Measurements from ENCODE around the gene PDIA2.

The PDIA2 gene

DNA sequence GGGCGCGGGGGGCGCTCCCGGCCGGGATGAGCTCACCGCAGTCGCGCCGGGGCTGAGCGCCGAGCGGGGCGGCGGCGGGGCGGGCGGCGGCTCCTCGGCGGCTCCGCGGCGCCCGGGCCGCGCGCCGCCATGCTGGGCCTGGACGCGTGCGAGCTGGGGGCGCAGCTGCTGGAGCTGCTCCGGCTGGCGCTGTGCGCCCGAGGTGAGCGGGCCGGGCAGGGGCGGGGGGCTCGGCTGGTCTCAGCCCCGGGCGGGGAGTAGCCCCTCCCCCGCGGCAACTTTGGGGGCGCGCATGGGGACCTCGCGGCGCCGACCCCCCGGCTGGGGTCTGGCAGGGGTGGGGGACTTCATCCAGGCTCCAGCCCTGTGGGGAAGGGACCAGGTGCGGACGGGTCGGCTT lies 2.4 kb upstream of the PDIA2 start, which contains the start of gene ARHGDIG:
Gene ARHGDIG, plus strand, starts transcription at position 40 of the 400 bp plus-strand sequence. Its CDS starts 90 bp downstream, at position 130.
- no peak for DNase-seq (ENCODE audit: low read depth)

DNA sequence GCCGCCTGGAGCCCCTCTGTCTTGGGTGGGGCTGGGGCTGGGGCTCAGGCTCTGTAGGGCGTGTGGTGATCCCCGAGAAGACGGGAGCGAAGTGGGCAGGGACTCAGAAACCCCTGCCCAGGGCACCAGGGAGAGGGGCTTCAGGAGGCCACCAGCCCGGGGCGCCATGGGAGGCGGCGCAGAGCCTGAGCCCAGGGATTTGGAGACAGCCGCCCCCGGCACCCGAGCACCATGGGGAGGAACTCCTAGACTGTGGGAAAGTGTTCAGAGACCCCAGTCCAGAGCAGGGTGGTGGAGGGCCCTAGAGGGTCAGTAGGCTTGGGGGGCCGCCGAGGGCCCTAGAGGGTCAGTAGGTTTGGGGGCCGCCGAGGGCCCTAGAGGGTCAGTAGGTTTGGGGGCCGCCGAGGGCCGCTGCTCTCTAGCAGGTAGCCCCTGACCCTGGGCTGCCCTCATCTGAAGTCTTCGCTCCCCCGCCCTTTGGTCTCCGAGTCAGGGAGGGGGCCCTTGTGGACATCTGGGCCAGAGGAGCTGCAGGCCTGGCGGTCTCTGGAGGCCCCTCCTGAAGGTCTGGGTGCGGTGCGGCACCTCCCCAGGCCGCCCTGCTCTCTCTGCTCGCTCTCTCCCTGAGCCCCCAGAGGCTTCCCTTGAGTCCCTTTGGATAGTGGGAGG lies 1.8 kb upstream of the PDIA2 start:
- DNase-seq (ENCODE audit: low read depth): no peak

DNA sequence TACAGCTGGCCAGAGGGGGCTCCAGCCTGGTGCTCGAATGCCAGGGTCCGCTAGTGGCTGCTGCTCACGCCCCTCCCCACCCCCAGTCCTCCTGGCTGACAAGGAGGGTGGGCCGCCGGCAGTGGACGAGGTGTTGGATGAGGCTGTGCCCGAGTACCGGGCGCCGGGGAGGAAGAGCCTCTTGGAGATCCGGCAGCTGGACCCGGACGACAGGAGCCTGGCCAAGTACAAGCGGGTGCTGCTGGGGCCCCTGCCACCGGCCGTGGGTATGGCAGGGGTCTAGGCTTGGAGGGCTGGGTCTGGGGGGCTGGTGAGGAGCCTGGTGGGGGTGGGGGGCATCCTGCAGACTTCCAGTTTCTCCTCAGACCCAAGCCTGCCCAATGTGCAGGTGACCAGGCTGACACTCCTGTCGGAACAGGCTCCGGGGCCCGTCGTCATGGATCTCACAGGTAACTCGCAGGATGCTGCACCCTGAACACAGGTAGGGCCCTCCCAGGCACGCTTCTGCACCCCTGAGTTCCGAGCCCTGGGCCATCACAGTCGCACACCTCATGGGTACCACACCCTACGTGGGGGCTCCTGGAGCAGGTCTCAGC lies 1.2 kb upstream of the PDIA2 start:
- no peak for DNase-seq (ENCODE audit: low read depth)

DNA sequence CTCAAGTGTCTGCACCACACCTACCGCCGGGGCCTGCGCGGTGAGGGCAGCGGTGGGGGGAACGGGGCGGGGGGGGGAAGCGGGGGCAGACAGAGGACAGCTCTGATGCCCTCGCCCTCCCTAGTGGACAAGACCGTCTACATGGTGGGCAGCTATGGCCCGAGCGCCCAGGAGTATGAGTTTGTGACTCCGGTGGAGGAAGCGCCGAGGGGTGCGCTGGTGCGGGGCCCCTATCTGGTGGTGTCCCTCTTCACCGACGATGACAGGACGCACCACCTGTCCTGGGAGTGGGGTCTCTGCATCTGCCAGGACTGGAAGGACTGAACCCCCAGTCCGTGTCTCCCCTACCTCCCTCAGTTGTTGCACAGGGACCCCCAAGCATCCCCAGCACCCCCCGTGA lies 473 bp upstream of the PDIA2 start:
- DNase-seq (ENCODE audit: low read depth): no peak

DNA sequence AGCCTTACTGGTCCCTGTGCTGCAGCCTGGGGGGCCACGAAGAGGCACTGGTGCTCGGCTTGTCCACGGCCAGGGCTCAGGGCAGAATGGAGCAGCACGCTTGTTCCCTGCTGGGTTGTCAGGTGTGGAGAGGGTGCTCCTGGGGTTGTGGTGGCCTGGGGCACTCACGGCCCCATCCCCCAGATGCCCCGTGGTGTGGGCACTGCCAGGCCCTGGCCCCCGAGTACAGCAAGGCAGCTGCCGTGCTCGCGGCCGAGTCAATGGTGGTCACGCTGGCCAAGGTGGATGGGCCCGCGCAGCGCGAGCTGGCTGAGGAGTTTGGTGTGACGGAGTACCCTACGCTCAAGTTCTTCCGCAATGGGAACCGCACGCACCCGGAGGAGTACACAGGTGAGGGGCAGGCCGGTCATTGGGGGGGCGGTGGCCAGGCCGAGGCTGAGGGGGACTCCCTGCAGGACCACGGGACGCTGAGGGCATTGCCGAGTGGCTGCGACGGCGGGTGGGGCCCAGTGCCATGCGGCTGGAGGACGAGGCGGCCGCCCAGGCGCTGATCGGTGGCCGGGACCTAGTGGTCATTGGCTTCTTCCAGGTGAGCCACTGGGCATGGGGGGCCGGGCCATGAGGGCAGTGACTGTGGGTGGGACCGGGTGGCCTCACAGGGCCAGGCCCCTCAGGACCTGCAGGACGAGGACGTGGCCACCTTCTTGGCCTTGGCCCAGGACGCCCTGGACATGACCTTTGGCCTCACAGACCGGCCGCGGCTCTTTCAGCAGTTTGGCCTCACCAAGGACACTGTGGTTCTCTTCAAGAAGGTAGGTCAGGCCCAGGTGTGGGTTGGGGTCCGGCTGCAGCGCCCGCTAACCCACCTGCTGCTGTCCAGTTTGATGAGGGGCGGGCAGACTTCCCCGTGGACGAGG lies 1.5 kb downstream of the PDIA2 start:
- DNase-seq (ENCODE audit: low read depth): no peak

DNA sequence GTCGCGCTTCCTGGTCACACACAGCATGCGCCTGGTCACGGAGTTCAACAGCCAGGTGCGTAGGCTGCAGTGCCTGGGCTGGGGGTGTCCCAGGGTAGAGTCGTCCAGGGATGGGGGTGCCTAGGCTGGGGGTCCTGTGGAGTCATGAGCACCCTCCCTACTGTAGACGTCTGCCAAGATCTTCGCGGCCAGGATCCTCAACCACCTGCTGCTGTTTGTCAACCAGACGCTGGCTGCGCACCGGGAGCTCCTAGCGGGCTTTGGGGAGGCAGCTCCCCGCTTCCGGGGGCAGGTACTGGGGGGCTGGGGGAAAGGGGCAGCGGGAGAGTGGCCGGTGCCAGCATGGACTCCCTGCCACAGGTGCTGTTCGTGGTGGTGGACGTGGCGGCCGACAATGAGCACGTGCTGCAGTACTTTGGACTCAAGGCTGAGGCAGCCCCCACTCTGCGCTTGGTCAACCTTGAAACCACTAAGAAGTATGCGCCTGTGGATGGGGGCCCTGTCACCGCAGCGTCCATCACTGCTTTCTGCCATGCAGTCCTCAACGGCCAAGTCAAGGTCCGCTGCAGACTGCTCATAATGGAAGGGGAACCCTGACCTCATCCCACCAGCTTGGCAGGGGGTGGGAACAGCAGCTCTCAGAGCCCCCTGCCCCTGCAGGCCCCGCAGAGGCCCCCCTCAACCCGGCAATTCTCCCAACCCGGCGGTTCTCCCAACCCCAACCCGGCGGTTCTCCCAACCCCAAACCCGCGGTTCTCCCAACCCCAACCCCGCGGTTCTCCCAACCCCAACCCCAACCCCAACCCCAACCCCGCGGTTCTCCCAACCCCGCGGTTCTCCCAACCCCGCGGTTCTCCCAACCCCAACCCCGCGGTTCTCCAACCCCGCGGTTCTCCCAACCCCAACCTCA lies 2.4 kb downstream of the PDIA2 start:
- DNase-seq (ENCODE audit: low read depth): no peak

DNA sequence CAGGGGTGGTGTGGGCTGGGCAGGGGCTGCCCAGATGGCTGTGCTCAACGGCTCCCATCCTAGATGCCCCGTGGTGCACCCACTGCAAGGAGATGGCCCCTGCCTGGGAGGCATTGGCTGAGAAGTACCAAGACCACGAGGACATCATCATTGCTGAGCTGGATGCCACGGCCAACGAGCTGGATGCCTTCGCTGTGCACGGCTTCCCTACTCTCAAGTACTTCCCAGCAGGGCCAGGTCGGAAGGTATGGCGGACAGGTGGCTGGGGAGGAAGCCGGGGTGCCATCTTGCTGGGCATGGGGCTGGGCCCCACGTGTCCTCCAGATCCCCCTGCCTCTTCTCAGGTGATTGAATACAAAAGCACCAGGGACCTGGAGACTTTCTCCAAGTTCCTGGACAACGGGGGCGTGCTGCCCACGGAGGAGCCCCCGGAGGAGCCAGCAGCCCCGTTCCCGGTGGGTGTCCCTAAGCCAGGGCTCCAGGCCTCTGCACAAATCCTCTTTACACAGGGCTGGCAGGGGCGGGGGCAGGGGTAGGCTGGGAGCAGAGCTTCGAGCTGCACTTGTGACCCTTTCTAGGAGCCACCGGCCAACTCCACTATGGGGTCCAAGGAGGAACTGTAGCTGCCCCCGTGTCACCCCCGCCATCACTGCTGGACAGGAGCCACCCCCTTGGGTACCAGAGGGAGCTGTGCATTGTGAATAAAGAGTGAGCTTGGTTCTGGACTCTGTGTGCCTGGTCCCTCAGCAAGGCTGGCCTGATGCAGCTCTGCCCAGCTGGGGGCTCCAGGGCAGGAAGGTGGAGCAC lies 3.7 kb downstream of the PDIA2 start:
- no peak for DNase-seq (ENCODE audit: low read depth)

DNA sequence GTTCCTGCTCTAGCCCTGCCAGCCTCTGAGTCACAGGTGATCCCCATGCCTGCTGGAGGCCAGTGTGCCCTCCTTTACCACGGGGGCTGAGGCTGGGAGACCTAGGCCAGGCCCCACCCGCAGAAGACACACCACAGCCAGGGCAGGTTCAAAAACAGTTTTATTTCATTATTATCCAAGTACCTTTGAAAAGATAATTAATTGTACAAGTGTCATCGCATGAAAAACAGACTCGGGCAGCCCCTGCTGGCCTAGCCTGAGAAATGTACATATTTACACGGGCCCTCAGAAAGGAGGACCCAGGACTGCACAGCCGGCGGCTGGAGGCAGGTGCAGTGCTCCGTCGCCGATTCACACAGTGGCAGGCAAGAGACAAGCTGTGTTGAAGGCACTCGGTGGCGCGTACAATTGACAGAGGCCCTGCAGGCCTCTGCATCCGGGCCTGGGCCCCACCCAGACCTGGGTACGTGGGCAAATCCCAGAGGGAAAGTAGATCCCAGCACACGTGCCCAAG lies 4.4 kb downstream of the PDIA2 start:
- no peak for DNase-seq (ENCODE audit: low read depth)

DNA sequence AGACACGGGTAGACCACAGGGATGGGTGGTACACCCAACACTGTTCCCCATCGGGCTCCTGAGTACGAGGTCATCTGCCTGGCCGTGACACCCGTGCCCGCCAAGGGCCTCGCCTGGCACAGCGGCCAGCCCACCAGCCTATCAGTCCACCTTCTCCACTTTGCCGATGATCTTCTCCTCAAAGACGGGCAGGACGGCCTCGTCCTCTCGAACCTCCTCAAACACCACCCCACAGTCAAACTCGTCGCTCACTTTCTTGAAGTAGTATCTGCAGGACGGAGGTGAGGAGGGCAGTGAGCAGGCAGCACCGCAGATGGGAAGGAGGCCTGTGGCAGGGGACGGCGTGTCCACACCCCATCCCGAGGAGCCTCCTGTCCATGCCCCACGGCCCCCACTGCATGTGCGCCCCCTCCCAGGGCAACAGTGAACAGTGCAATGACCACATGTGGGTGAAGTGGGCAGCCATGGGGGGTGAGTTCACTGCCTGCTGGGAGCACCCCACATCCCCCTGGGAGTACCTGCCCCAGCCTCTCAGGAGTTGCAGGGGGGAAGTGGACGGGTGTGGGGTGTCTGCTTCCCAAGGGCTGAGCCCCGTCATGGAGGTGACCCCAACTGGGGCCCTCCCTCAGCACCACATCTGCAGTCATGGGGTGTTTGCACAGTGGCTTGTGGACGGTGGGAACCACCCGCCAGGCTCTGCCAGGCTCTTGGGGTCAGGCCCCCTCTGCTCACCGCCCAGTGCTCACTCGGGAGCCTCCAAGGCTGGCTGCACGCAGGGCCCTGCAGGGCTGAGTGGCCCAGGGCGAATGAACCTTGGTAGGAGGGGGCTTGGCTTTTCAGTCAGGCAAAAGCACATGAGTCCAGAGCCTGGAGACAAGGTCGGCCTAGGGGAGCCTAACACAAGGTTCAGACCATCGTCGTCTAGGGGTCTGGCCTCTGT lies 5.3 kb downstream of the PDIA2 start:
- no peak for DNase-seq (ENCODE audit: low read depth)

DNA sequence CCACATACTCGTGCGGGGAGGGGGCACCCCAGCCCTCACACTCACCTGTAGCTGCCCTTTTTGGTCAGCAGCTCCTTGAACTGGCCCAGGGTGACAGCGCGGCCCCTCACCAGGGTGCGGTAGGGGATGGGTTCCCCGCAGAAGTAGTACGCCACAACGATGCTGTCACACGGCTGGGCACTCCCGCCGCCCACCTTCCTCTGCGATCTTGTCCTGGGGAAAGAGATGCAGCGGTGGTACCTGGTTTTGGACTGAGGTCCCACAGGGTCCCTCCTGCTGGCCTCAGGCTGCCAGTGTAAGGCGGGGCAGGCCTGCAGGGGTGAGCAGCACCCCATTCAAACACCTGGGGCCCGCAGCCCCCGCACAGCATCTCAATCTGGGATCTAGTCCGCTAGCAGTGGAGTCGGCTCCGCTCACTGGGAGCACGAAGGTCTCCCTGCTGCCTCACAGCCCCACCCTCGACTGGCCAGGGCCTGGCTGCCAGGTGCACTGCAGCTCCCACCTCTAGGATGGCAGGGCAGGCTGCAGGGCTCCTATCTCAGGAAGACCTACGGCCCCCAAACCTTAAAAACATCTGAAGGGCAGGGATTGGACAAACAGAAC lies 6.5 kb downstream of the PDIA2 start:
- DNase-seq (ENCODE audit: low read depth): no peak

DNA sequence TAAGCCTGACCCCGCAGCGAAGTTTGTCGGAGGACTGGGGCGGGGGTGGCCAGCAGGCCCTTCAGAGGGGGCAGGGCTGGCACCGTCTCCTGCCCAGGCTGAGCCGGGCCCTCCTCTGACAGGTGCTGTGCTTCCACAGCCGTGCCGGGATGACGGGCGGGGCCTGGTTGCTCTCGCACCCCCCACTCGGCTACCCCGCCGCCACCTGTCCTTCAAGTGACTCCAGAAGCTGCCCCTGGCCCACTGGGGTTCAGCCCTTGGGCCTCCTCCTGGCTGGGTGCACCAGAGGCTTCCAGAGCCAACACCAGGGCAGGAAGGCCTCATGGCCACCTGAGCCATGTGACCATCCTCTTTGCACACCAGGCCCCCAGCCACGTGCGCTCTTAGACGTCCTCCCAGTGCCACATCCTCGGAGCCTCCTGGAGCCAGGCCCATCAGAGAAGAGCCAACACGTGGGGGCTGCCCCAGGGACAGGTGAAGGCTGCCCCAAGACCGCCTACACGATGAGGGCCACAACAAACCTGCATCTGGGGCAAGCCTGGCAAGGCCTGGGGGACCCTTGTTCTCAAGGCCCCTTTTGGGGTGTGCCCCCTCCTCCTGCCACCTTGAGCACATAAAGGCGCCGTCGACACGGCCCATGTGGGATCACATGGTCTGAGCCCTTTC lies 7.2 kb downstream of the PDIA2 start:
- DNase-seq (ENCODE audit: low read depth): no peak

DNA sequence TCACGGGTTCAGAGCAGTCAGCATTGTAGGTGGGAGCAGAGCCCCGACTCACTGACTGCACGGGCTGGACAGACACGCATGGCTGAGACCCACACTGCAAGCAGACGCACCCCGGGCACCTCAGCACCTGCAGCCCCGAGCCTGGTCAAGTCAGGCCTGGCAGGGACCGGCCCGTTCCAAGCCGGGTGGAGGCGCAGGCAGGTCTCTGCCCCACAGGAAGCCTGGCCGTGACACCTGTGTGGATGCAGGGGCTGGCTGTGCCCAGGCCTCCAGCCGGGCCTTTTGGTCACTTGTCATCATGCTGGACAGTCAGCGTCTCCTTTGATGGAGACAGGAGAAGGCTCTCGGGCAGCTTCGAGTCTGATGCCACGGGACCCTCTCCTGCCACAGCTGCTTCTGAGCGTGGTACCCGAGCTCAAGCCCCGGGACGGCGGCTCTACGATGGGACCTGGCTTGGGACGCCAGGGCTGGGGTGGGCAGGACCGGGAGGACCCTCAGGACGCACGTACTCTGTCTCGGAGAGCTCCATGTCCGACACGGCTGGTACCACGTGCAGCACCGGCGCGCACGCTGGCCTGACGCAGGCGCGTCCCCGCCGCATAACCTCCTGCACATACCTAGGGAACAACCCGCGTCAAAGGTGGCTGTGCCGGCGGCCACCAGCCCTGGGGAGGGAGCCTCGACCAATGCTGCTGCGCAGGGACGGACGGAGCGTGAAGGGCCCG lies 7.9 kb downstream of the PDIA2 start:
- DNase-seq (ENCODE audit: low read depth): no peak

DNA sequence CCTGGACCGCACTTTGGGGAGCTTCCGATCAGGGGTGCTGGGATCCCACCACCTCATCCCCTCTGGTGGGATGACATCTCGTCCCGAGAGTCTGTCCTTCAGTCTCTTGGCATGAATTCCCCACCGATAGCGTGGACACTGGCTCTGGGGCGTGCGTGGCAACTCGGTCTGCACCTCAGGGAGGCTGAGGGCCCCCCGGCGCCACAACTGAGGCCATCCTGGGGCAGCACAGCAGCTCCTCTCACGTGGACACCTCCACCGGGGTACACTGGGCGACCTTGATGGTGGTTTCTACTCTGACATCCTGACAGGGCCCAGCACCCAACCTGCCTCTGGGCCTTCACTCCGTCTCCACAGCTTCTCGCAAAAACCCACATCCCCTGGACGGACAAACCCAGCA lies 8.6 kb downstream of the PDIA2 start:
- DNase-seq (ENCODE audit: low read depth): no peak

DNA sequence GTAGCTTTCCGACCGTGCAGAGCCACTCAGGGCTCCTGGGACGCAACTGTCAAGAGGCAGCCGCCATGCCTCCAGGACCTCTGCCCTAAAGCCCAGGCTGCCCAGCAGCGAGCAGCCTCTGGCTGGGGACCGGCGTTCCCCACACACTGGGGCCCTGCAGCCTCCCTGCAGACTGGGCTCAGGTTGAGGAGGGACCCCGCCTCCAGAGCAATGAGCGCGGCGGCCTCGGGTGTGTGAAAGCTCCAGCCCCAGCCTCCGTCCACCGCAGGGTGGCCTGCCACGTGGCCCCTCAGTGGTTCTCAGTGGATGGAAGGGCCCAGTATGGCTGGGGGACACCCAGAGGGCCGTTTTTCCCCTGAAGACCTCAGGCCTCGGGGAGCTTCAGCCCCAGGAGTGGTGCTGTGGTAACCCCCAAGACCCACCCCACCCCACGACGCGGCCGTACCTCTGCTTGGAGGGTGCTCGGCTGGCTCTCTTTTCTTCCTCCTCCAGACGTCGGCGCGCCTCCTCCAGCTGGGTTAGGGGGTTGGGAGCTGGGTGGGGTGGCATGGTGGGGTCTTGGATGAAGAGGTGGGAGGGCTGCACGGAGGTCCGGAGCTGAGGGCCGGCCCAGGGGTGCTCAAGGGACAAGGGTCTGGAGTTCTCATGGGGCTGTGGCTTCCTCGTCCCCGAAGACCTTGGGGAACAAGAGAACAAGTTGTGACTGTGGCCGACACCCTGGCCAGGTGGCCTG lies 10.2 kb downstream of the PDIA2 start:
- no peak for DNase-seq (ENCODE audit: low read depth)

DNA sequence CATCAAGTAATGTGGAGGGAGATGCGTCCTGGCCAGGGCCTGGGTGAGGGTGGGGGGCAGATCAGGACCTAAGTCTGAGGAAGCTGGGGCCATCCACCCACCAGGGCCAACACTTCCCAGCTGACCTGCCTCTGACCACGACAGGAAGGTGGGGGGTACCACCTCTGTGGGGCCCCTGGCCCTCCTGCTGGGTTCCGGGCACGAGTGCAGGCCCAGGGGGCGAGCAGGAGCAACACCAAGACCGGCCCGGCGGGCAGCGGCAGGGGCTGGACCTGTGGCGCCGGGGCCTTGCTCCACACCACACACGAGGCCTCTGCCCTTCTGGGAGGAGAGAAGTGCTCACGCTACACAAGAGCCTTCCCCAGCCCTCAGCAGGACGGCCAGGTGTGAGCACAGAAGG lies 13.3 kb downstream of the PDIA2 start:
- no peak for DNase-seq (ENCODE audit: low read depth)

DNA sequence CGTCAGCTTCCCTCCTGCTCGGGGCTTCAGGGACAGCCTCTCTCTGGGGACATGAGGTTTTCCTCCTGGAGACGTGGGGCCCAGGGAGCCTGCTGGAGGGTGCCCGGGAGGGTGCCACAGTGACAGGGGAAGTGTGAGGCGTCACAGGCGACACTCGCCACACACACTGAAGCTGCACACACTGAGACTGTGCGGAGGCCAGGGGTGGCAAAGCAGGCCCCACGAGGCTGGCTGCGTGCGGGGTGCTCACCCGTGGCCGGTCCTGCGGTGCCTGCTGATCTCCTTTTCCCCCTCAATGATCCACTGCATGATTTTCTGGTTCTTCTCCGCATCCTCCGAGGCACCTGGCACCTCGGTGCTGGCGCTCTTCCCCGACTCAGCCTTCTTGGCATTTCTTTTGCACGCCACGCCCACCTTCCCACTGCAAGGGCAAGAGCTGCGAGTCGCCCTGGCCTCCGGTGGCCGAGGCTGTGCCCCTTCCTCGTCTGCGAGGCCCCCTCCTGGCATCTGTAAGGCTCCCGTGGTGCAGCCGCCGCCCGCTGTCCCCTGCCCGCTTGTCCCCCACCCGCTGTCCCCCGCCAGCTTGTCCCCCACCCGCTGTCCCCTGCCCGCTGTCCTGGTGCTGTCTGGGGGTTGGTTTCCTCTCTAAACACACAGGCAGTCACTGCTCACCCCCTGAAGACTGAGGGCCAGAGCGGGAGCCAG lies 14.0 kb downstream of the PDIA2 start:
- DNase-seq (ENCODE audit: low read depth): no peak

DNA sequence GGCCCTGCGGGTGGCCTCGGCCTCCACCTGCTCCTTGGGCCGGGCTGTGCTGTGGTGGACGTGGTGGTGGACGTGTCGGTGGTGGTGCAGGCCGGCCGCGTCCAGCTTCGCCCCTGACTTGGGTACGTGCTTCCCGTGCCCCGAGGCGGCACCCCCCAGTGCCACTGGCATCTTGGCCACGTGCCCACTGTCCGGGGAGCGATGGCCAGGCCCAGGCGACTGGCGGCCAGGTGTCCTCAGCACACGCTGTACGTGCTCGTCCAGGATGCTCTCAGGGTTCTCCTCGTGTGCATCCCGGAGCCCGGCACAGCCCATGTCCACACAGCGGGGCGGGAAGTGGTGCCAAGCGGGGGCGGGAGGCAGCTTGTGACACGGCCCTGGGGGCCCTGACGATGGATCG lies 14.9 kb downstream of the PDIA2 start:
- DNase-seq (ENCODE audit: low read depth): no peak

All from stimulated activated CD8-positive, alpha-beta memory T cell treated with anti-CD3 and anti-CD28 coated beads, Interleukin-12 subunit alpha, Interleukin-12 subunit beta, amount 100 ng/mL, for 1 hour (primary cell).